ENCODE data around the gene APPL2. TPM values are rescaled to one million over a fixed set of nuclear protein-coding genes. Genes with fewer than 3 reads are reported as not detected.

APPL2 gene
- total RNA-seq, 6 donors from 2014 or later: 23.8 to 72.3 (median 28.6) TPM

DNA sequence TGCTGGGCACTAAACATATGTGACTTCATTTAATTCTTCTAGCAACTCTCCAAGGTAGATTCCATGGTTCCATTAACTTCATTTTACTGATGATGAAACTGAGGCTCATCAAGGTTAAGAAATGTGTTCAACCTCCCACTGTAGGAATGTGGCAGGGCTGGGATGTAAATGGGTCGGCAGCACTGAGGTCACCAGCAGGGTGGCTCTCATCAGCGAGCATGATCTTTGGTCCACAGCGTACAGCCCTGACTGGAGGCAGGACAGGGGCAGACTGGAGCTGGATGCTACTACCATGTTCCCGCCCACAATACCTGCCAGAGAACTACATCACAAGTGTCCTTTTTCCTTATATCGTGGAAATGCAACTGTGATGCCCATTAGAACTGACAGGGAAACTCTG lies 4.6 kb downstream of the APPL2 start:
- Histone ChIP-seq H3K4me3 (no peak overlapping the region), H3K27me3 (no peaks in the 10 kb centered on the region), H3K4me1 (peaks cover 31 to 77% (median 47%) of the 10 kb centered on the region in 4 donors), H3K27ac (no peak overlapping the region), H3K9me3 (no peaks in the 10 kb centered on the region), H3K36me3 (peaks cover 0 to 34% (median 6%) of the 10 kb centered on the region in 4 donors)
- WGBS, 2 donors: 81 to 96% methylated on average over 4 to 5 of the region's 5 CpGs
- DNase-seq (no peak), ATAC-seq (ENCODE audit: low FRiP score in 2 of 2) (no peak)
- no peak for TF ChIP-seq POLR2A (IDR thresholded peaks at IDR 0.05)
- no peak for TF ChIP-seq POLR2AphosphoS5 (IDR thresholded peaks at IDR 0.05)
- TF ChIP-seq, protein P1, sequence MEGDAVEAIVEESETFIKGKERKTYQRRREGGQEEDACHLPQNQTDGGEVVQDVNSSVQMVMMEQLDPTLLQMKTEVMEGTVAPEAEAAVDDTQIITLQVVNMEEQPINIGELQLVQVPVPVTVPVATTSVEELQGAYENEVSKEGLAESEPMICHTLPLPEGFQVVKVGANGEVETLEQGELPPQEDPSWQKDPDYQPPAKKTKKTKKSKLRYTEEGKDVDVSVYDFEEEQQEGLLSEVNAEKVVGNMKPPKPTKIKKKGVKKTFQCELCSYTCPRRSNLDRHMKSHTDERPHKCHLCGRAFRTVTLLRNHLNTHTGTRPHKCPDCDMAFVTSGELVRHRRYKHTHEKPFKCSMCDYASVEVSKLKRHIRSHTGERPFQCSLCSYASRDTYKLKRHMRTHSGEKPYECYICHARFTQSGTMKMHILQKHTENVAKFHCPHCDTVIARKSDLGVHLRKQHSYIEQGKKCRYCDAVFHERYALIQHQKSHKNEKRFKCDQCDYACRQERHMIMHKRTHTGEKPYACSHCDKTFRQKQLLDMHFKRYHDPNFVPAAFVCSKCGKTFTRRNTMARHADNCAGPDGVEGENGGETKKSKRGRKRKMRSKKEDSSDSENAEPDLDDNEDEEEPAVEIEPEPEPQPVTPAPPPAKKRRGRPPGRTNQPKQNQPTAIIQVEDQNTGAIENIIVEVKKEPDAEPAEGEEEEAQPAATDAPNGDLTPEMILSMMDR (IDR thresholded peaks at IDR 0.05): no peak
- TF ChIP-seq EP300 (IDR thresholded peaks at IDR 0.05): no peak

DNA sequence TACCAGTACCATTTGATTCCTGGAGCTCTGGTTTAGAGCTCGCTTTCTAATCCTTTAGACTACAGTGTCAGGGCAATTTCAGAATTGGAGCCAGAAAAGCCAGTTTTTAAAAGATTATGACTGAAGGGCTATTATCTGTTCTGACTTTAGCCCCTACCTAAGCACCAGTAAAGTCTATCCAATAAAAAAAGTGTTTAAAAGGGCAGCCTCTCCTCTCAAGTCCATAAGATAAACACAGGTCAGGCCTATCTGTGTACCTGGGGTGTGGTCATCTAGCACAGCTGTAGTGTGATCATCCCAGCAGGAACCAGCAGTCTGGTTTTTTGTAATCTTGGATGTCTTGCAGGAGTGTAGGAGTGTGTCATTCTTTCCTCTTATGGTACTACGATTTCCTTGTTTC lies 6.6 kb downstream of the APPL2 start:
- H3K9me3 ChIP-seq: no peaks in the 10 kb centered on the region
- no peak overlapping the region for H3K4me3 ChIP-seq
- ATAC-seq (ENCODE audit: low FRiP score in 2 of 2) (peak in 1 of 2 donors; percentile 67), DNase-seq (no peak)
- WGBS, 2 donors: 73 to 86% methylated on average over 2 of the region's 2 CpGs
- TF ChIP-seq EP300 (IDR thresholded peaks at IDR 0.05): no peak
- TF ChIP-seq, protein P1 (IDR thresholded peaks at IDR 0.05): no peak
- no peak for TF ChIP-seq POLR2AphosphoS5 (IDR thresholded peaks at IDR 0.05)
- TF ChIP-seq POLR2A (IDR thresholded peaks at IDR 0.05): no peak
- H3K27me3 ChIP-seq: no peaks in the 10 kb centered on the region
- H3K36me3 ChIP-seq: peaks cover 0 to 44% (median 7%) of the 10 kb centered on the region in 4 donors
- H3K27ac ChIP-seq: peak overlapping the region in 2 of 4 donors; percentile 7 to 26
- peaks cover 24 to 78% (median 50%) of the 10 kb centered on the region in 4 donors for H3K4me1 ChIP-seq

- no peak for DNase-seq
- H3K4me3 ChIP-seq: no peak overlapping the region
- peak overlapping the region in 3 of 4 donors; percentile 4 to 26 (median 7) for H3K27ac ChIP-seq
- TF ChIP-seq, protein P1 (IDR thresholded peaks at IDR 0.05): no peak
- TF ChIP-seq POLR2AphosphoS5 (IDR thresholded peaks at IDR 0.05) (no peak), EP300 (IDR thresholded peaks at IDR 0.05) (no peak), POLR2A (IDR thresholded peaks at IDR 0.05) (no peak)
- 95 to 96% methylated on average over 8 of the region's 8 CpGs for WGBS, 2 donors
- H3K4me1 ChIP-seq: peaks cover 24 to 78% (median 50%) of the 10 kb centered on the region in 4 donors
- H3K9me3 ChIP-seq: no peaks in the 10 kb centered on the region
- no peak for ATAC-seq (ENCODE audit: low FRiP score in 2 of 2)
- H3K27me3 ChIP-seq: no peaks in the 10 kb centered on the region
- peaks cover 0 to 44% (median 7%) of the 10 kb centered on the region in 4 donors for H3K36me3 ChIP-seq
These were observed 7.0 kb downstream of the APPL2 start for GRCh38 chr12:105228966-105229365.

GRCh38 chr12:105228494-105228893 lies 7.5 kb downstream of the APPL2 start:
- Histone ChIP-seq H3K9me3 (no peaks in the 10 kb centered on the region), H3K27ac (peak overlapping the region in 2 of 4 donors; percentile 4 to 7), H3K36me3 (peaks cover 0 to 47% (median 7%) of the 10 kb centered on the region in 4 donors), H3K4me1 (peaks cover 23 to 78% (median 50%) of the 10 kb centered on the region in 4 donors), H3K4me3 (no peak overlapping the region), H3K27me3 (no peaks in the 10 kb centered on the region)
- ATAC-seq (ENCODE audit: low FRiP score in 2 of 2) (peak in 1 of 2 donors; percentile 34), DNase-seq (no peak)
- TF ChIP-seq POLR2A (IDR thresholded peaks at IDR 0.05): no peak
- TF ChIP-seq, protein P1 (IDR thresholded peaks at IDR 0.05): no peak
- no peak for TF ChIP-seq EP300 (IDR thresholded peaks at IDR 0.05)
- 29 to 37% methylated on average over 1 of the region's 1 CpG for WGBS, 2 donors

DNA sequence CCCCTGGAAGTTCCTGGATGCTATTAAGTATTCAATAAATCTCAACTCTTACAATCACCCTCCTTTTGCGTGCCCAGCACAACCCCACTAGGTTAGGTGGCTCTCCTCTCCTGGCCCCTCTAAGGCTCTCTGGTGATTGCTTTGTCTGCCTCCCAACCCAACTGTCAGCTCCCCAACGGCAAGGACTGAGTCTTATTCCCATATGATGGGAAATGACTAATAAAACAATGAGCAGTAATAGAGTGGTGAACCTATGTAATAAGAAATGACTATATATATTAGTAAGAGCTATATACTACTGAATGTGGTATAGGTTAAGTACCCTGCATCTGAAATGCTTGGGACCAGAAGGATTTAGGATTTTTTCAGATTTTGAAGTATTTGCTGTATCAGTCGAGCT lies 8.1 kb downstream of the APPL2 start:
- Histone ChIP-seq H3K27me3 (no peaks in the 10 kb centered on the region), H3K9me3 (no peaks in the 10 kb centered on the region), H3K4me3 (no peak overlapping the region), H3K36me3 (peaks cover 0 to 52% (median 7%) of the 10 kb centered on the region in 4 donors), H3K4me1 (peaks cover 24 to 78% (median 50%) of the 10 kb centered on the region in 4 donors), H3K27ac (peak overlapping the region in 1 of 4 donors; percentile 3)
- WGBS, 2 donors: 88 to 91% methylated on average over 3 of the region's 3 CpGs
- DNase-seq: no peak
- TF ChIP-seq EP300 (IDR thresholded peaks at IDR 0.05) (no peak), POLR2A (IDR thresholded peaks at IDR 0.05) (no peak), POLR2AphosphoS5 (IDR thresholded peaks at IDR 0.05) (no peak)
- TF ChIP-seq, protein P1 (IDR thresholded peaks at IDR 0.05): no peak
- no peak for ATAC-seq (ENCODE audit: low FRiP score in 2 of 2)
